HL-60/S4 (cell line): ENCODE measurements around the gene MTR.

Experiments
- in situ Hi-C: fragments of 300-500 bp; cut with MboI; formaldehyde crosslinking; loops from 2 replicates; pipeline ENCODE4 v1.14.3; 2022; ENCODE audit warnings: low sequenced_read_pairs

MTR gene

DNA sequence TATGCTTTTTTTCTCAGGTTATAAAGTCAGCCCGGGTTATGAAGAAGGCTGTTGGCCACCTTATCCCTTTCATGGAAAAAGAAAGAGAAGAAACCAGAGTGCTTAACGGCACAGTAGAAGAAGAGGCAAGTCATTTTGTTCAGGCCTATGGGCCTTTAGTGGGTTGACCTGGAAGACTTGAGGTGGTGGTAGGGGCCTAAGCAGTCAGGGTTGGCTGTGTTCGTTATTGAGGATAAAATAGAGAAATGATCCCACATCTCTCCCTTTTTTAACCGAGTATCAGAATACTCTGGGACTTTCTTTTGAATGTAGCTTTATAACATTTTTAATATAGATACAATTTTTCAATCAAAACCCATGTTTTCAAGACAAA, 67.1 kb downstream of the MTR start:
- in situ Hi-C loops = no loop called here

DNA sequence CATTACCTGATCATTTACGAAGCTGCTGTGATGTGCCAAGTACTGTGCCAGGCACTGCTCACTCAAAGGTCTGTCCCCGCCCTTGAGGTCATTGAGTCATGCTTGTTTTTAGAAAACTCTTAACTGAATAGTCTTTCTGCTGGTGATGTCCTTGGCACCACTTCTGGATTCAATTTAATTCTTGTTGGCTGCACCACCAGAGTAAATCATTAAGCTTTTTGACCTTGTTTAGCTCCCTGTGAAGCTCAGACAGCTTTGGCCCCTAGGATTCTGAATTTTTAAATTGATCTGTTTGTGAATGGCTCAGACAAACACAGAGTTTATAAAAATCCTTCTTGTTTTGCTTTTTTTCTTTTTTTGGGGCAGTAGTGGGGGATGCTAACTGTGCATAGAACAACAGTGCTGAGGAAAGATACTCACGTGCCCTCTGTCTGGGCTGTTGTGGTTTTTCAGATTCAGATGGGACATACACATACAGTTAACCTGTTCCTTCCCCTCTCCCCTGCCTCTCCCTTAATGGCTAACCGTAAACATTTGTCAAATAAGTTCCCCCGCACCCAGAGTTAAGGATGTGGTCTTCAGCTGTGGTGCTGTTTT, 67.6 kb downstream of the MTR start:
- in situ Hi-C loops = no loop called here

DNA sequence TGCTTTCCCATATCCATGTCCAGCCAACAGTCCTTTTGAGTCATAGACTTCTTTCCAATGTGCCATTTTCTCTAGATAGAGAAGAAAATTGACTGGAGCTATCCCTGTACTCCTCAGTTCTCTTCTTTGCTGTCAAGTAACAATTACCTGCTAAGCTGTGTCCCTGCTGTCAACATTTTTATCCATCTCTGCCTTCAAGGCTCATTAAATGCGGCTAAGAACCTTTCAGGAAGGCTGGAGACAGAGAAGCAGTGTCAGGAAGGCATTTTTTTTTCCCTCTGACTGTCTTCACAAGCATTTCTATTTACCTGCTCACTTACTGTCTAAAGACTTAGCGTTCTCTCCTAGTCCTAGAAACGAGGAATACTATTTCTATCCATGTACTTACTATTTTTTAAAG, 69.1 kb downstream of the MTR start:
- in situ Hi-C loops = no loop called here

DNA sequence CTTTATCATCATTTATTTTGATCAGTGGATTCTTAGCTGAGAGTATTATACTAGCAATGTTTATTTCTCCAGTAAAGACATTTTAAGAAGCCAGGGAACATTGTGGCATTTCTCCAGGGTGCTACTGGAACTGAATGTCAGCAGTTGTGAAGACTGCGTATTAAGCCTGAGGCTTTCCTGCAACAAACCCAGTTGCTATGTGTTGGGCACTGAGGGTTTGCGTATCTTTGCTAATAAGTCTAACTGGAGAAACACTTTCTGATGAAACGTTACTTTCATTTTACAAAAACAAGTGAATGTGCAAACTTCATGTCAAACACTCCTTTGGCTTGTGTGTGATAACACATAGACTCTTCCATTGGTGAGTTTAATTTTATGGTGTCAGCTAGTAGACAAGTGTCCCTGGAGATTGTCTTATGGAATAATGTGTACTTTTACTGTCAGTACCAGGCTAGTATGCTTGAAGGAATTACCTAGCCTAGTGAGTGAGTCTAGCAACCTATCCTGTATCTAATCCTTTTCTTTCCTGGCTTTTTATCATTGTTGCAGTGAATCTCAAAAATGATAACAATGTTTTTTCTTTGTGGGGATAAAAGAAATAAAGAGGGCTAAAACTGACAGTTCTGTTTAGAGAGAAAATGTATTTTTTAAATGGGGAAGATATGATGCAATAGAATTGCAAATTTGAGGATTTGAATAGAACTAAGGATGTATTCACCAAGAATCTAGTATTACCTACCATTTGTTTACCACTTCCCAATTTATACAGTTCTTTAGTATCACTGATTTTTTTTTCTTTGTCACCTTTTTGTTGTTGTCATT, 70.1 kb downstream of the MTR start:
- in situ Hi-C loops = no loop called here

DNA sequence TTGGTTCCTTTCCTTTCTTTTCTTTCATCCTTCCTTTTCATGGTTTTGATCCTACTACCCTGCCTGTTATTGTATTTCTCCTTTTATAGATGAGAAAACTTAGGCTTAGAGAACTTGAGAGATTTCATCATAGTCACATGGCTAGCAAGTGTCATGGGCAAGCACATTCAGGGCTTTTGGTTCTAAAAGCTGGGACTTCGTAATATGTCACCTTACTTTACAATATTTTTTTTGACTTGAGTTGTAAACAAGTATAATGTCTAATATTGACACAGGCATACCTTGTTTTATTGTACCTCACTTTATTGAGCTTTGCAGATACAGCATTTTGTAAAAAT, 70.7 kb downstream of the MTR start:
- in situ Hi-C loops = no loop called here

DNA sequence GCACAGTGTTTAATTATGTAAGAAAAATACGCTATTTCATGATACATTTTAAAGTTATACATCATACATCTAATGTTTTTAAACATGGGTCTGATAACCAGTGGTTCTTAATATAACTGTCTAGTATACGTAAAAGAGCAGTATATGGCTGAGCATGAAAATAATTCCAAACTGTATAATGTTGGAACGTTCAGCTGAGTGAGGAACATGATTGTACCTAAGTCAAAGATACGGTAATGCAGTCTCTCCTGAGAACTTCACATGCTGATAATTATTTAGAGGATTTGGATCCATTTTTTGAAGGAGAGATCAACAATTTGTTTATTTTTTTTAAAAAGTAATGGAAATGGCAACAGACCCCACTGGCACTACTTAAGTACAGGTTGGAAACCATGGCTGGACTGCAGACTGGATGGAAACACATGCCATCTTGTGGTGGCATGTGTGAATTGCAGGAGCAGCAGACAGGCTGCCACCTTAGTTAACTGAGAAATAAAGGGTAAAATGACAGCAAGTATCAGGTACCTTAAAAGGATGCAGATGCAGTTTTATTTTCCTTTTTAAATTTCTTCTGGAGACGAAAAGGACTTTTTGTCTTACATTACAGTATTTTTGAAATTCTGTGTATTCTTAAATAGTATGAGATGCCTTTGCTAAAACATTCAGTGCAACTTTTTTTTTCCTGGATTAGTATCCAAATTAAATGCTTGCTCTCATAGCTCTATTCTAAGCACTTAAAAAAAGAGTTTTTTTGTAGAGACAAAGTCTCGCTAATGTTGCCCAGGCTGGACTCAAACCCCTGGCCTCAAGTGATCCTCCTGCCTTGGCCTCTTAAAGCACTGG, 73.8 kb downstream of the MTR start:
- in situ Hi-C loops = no loop called here

DNA sequence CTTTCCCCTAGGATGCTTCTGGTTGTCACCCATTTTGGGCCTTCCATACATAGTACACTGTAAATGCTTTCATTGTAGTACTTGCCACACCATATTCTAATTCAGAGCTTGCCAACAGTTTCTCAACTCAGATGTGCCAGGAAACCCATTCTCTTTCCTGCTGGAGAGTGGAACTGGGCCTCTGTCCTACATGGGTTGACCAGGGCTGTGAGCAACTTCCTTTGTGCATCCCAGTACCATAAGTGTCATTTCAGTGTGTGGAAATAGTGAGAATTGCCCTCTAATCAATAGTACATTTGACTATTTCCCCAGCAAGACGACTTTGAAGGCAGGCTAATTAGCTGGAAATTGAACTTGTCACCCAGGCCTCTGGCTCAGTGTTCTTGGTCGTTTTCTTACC, 74.8 kb downstream of the MTR start:
- in situ Hi-C loops = no loop called here

DNA sequence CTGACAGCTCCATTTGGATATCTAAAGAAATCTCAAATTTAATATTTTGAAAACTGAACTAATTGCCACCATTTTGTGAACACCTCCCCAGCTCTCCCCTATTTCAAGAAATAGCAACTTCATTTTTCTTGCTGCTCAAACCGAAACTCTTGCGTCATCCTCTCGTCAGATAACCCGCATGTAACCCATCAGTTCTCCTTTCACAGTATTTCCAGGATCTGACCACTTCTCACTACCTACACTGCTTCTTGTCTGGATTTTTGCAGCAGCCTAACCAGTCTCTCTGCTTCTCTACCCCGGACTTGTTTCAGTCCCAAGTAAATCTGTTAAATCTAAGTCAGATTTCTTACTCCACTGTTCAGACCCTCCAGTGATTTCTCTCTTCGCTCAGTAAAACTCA, 75.6 kb downstream of the MTR start:
- in situ Hi-C loops = no loop called here

DNA sequence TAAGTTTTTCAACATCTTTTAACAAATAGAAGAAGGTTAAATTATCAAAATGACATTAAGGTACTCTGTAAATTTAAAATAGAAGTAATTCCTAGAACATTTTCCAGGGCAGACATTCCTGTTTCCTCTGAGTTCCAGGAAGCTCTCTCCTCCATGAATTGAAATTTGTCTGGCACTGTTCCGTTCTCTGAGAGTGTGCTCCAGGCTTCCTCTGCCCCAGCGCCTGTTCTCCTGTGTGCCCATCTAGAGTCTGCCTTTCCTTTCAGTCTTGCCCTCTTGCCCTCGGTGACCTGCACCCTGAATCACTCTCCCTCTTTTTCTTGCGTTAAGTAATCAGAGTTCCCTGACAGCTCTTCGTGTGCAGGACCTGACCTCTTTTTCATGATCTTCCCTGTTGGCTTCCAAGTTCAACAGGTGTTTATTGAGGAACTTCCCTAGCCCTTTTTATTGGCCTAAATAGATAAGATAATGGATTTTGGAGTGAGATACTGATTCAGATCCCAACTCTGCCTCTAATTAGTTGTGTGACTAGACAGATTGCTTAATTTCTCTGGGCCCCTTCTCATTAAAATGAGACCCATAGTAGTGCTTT, 77.1 kb downstream of the MTR start:
- in situ Hi-C loops = no loop called here

DNA sequence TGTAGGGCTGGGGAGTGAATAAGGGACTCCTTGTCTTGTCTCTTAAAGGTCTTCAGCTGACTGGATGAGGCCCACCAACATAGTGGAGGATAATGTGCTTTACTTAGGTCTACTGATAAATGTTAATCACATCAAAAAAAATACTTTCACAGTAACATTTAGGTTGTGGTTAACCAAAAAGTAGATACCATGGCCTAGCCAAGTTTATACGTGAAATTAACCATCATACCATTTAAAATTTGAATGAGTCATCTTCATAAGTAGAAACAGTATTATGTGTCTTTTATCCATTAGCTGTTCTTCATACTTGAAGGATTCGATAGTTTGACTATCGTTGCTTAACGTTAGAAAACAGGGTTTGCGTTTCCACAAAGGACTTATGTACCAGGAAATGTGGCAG, 80.9 kb downstream of the MTR start:
- in situ Hi-C loops = no loop called here

DNA sequence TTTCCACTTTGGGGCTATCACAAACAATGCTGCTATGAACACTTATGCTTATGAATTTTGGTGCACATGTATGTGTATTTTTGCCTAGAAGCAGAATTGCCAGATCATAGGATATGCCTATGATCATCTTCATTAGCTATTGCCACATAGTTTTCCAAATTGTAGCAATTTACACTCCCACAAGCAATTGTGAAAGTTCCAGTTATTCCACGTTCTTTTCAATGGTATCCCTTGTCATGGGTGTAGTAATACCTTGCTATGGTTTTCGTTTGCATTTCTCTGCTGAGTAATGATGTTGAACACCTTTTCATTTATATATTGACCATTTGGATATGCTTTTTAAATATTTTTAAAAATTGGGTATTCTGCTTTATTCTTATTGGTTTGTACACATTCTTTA, 82.6 kb downstream of the MTR start:
- in situ Hi-C loops = no loop called here

DNA sequence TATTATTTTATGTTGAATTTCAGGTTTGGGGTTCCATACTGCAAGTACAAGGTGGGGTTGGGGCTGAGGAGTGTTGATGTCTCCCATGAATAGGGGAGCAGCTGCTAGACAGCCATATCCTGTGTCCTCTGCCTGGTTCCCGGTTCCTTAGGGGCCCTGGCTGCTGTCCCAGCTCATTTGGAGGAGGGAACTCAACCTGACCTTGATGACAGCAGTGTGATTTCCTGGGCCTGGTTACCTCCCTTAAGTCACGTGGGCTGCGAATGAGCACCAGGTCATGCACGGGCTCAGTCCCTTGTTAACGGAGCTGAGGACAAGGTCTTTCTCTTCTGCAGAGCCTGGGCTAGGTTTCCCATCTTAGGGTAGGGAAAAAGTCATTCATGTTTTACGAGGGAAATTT, 85.1 kb downstream of the MTR start:
- in situ Hi-C loops = no loop called here

DNA sequence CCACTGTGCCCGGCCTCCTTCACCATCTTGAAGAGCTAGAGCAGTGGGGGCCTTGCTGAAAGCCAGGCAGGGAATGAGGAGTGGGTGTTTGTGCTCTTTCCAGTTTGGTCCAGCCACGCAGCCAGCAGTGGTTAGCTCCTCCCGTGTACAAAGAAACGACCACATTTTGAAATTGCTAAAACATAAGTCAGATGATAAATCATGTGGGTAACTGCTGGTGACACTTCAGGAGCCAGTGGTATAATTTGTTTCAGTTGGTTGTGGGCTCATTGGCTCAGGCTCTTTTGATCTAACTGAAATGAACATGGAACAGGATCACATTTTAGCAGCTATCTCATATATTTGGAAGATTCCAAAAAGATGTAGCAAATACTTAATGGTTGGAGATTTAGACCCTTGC, 87.6 kb downstream of the MTR start:
- in situ Hi-C loops = no loop called here

DNA sequence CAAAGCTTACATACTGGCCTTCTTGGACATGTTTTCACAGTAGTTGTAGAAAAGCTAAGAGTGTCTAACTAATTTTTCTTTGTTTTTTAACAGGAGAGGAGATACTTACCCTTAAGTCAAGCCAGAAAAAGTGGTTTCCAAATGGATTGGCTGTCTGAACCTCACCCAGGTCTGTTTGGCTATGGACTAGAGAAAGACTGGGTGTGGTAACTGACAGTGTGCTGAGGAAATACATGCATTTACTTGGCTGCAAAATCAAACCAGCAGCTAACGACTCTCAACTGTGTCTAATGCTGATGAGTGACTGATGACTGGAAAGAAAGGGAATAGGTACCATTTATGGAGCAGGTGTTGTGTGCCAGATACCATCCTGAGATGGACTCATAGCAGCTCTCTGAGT, 91.1 kb downstream of the MTR start:
- in situ Hi-C loops = no loop called here

DNA sequence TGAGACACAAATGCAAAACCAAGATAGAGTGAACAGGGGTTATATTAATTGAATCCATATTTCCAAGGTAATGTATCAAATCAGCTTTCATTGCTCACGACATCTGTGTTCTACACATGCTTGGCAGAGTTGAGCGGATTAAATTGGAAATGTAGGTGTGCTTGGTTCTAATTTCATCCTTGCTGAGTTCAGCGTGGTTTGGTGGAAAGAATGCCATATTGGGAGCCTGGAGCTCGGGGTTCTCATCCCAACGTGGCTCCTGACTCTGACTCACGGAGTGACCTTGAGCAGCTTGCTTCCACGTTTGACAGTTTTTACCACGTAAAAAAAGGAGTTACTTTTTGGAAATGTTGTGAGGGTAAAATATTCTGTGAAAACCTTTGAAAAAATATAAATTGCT, 92.0 kb downstream of the MTR start:
- in situ Hi-C loops = no loop called here

DNA sequence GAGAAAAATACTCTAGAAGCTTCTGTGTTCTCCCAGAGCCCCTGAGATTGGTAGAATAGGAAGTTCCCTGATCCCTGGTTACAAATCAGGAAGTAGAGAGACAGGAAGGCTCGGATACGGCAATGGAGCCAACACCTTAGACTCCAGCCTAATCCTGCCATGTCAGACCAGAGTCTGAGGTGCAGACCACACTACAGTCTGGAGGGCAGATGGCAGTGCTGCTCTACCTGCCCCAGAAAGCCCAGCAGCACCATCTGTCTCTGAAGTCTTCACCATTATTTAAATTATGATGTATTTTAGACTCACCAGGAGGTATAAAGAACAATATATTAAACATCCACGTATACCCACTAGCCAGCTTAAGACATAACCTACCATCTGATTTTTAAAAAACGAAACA, 93.0 kb downstream of the MTR start:
- in situ Hi-C loops = no loop called here

DNA sequence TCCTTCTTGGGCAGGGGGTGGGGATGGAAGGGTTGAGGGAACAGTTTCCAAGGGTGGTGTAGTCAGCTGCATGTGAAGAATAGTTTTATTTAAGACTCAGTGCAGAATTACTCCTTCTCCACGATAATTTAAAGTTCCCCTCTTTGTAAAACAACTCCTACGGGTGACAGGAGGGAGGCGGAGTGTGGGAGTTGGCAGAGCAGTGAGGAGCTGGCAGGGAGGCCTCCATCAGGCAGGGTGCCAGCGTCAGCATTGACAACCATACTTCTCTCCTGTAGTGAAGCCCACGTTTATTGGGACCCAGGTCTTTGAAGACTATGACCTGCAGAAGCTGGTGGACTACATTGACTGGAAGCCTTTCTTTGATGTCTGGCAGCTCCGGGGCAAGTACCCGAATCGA, 93.8 kb downstream of the MTR start:
- in situ Hi-C loops = no loop called here

DNA sequence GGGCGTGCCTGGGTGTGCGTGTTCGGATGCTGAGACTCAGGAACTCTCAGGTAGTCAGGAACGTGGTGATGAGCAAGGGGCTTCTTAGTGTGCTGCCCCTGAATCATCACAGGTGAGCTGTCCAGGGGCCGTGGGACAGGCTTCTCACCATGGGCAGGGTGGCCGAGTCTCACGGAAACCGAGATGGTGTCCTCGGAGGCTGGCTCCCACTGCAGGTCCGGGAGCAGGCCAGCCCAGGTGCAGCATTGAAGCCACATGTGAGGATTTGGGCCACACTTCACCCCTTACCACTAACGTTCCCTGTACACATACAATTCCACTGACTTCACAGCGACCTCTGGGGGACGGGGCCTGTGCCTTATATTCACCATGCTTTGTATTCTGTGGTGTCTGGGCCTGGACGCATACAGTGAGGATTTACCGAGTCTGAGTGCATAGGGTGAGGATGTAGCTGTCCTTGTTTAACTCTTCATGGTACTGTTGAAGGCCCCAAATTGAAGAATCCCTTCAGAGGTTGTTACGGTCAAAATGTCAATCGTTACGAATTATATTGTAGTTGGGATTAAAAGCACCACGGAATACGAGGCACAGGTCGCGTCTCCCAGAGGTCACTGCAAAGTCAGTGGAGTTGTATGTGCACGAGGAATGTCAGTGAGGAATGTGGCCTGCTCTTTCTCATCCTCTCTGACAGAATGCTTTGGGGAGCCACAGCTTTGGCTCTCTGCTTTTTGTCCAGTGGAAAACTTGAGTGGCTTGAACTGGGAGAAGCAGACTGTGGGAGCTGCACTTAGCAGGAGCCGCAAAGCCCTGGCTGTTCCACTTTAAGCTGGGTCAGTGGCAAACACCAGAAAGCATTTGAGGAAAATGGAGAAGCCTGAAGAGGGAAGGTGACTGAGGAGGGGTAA, 95.3 kb downstream of the MTR start:
- in situ Hi-C loops = no loop called here

DNA sequence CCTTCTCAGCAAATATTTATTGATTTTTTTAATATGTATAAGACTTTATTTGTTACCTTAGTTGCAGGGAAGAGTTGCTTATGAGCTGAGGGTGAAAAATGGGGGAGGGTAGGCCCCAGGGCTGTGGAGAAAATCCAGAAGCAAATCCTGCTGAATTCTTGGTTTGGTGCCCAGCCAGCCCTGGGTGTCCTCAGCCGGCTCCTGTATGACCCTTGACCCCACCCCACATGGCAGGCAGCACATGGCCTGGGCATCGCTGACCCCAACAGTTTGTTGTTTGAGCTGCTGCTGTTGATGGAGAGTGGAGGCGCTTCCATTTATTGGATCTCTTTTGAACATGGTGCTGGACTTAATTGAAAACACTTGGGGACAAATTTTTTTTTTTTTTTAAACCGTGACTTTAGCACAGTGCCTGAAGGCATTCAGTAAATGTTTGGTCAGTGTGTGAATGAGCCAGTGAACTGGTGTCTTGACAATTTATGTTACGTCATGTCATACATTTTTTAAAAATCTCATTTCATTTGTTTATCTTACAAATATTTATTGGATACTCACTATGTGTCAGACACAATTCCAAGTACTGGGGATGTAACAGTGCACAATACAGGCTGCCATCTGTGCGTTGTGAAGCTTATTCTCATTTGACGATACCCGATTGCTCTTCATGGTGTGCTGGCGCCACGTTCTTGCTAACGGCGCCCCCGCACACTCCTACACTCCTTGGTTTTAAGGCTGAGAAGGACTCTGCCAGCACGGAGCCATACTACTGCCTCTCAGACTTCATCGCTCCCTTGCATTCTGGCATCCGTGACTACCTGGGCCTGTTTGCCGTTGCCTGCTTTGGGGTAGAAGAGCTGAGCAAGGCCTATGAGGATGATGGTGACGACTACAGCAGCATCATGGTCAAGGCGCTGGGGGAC, 98.8 kb downstream of the MTR start:
- in situ Hi-C loops = no loop called here
